Nephron progenitor cell (in vitro differentiated cells): ENCODE results near the gene ASB1.

ENCODE experiments used
- DNase-seq: peaks from one replicate; pipeline ENCODE4 v3.0.0; 2021
- H3K27ac Mint-ChIP-seq: 2 replicates; pipeline ENCODE4 v1.8.0; 2021; ENCODE audit warnings: mild to moderate bottlenecking, moderate library complexity, mixed read lengths
- H3K27me3 Mint-ChIP-seq: 2 replicates; pipeline ENCODE4 v1.8.0; 2021; ENCODE audit warnings: mild to moderate bottlenecking, low read depth, mixed read lengths; ENCODE audit not compliant: poor library complexity
- H3K36me3 Mint-ChIP-seq: 2 replicates; pipeline ENCODE4 v1.8.0; 2021; ENCODE audit warnings: low read depth, mixed read lengths
- H3K4me1 Mint-ChIP-seq: 2 replicates; pipeline ENCODE4 v1.8.0; 2021; ENCODE audit warnings: mixed read lengths
- H3K4me3 Mint-ChIP-seq: 2 replicates; pipeline ENCODE4 v1.8.0; 2021; ENCODE audit warnings: mild to moderate bottlenecking, moderate library complexity, mixed read lengths
- H3K9me3 Mint-ChIP-seq: 2 replicates; pipeline ENCODE4 v1.8.0; 2021; ENCODE audit warnings: mild to moderate bottlenecking, moderate library complexity, mixed read lengths
- CTCF ChIP-seq: fragments of 200-600 bp; sonication (generic); IDR thresholded peaks from 2 replicates; pipeline ENCODE4 v1.5.0; 2021; ENCODE audit warnings: antibody characterized with exemption

ASB1 gene

GRCh38 chr2:238420442-238420841 is 6.3 kb upstream of the ASB1 start:
- no peak for DNase-seq
- TF ChIP-seq CTCF: no peak
- Mint-ChIP-seq H3K27me3 (no peaks in the 10 kb centered on the region), H3K9me3 (peaks cover 15% of the 10 kb centered on the region), H3K4me3 (peak overlapping the region; percentile 50), H3K36me3 (peaks cover 14% of the 10 kb centered on the region), H3K4me1 (peaks cover 53% of the 10 kb centered on the region), H3K27ac (peak overlapping the region; percentile 89)

- DNase-seq: peak; percentile 36
- Mint-ChIP-seq H3K4me3 (peak overlapping the region; percentile 50), H3K27me3 (no peaks in the 10 kb centered on the region), H3K27ac (peak overlapping the region; percentile 89), H3K36me3 (peaks cover 10% of the 10 kb centered on the region), H3K9me3 (peaks cover 9% of the 10 kb centered on the region), H3K4me1 (peaks cover 60% of the 10 kb centered on the region)
- no peak for TF ChIP-seq CTCF
These were observed 5.6 kb upstream of the ASB1 start for GRCh38 chr2:238420878-238421694.

- DNase-seq: no peak
- H3K4me1 Mint-ChIP-seq: peaks cover 62% of the 10 kb centered on the region
These were observed 5.1 kb upstream of the ASB1 start for GRCh38 chr2:238421695-238422035.

GRCh38 chr2:238422285-238422684 is 4.4 kb upstream of the ASB1 start:
- DNase-seq: no peak
- Mint-ChIP-seq H3K9me3 (no peaks in the 10 kb centered on the region), H3K4me1 (peaks cover 62% of the 10 kb centered on the region), H3K27me3 (no peaks in the 10 kb centered on the region), H3K4me3 (no peak overlapping the region), H3K36me3 (no peaks in the 10 kb centered on the region), H3K27ac (no peak overlapping the region)
- TF ChIP-seq CTCF: no peak

More at GRCh38 chr2:238421695-238422035, 5.1 kb upstream of the ASB1 start:
- Mint-ChIP-seq H3K27ac (peak overlapping the region; percentile 89), H3K36me3 (peaks cover 4% of the 10 kb centered on the region), H3K4me3 (peak overlapping the region; percentile 54), H3K27me3 (no peaks in the 10 kb centered on the region), H3K9me3 (peaks cover 3% of the 10 kb centered on the region)
- no peak for TF ChIP-seq CTCF

GRCh38 chr2:238422940-238423339 is 3.8 kb upstream of the ASB1 start:
- no peak for TF ChIP-seq CTCF
- Mint-ChIP-seq H3K27ac (peak overlapping the region; percentile 90), H3K4me1 (peaks cover 68% of the 10 kb centered on the region), H3K36me3 (peaks cover 5% of the 10 kb centered on the region), H3K9me3 (peaks cover 2% of the 10 kb centered on the region), H3K27me3 (no peaks in the 10 kb centered on the region), H3K4me3 (no peak overlapping the region)
- DNase-seq: no peak
